Esophagus squamous epithelium (tissue), 4 donors: Measurements from ENCODE around the gene CYSTM1.

Experiments used
- CTCF ChIP-seq, 6 experiments: fragments of 450-650 bp in 4 of 6; fragments of 200-600 bp in 2 of 6; sonication (generic) in 2 of 6; IDR thresholded peaks; one replicate each; pipeline ENCODE4 v1.5.1; 2016 to 2019; ENCODE audit warnings: antibody characterized with exemption in 6 of 6, mild to moderate bottlenecking in 4 of 6, moderate library complexity in 4 of 6
- POLR2A ChIP-seq, 4 donors: fragments of 450-650 bp; IDR thresholded peaks; one replicate each; pipeline ENCODE4 v1.6.1; 2017; ENCODE audit warnings: antibody characterized with exemption in 4 of 4, mild to moderate bottlenecking in 4 of 4, moderate library complexity in 3 of 4

- TF ChIP-seq CTCF (IDR thresholded peaks at IDR 0.05), result no peak
- TF ChIP-seq POLR2A (IDR thresholded peaks at IDR 0.05), result no peak
Observed at GRCh38 chr5:140147460-140147859, 27.5 kb upstream of the CYSTM1 start.
